PC-9 (cell line): ENCODE results near the gene METTL9.
"Not testable (repeated sequence)": the region's sequence is repeated elsewhere in the genome, so short reads cannot be mapped to it uniquely, and the experiment has no call there.

ENCODE experiments used
- CTCF ChIP-seq: fragments of 200-600 bp; sonication (generic); conservative IDR thresholded peaks from 2 replicates; pipeline ENCODE4 v1.6.1; 2017; ENCODE audit warnings: mixed run types, antibody characterized with exemption, mild to moderate bottlenecking, moderate library complexity
- EZH2 ChIP-seq: fragments of 200-600 bp; sonication (generic); IDR thresholded peaks from 2 replicates; pipeline ENCODE4 v1.8.0; 2017; ENCODE audit warnings: antibody characterized with exemption, low read depth

DNA sequence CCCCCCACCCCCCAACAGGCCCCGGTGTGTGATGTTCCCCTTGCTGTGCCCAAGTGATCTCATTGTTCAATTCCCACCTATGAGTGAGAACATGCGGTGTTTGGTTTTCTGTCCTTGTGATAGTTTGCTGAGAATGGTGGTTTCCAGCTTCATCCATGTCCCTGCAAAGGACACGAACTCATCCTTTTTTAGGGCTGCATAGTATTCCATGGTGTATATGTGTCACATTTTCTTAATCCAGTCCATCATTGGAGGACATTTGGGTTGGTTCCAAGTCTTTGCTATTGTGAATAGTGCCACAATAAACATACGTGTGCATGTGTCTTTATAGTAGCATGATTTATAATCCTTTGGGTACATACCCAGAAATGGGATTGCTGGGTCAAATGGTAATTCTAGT is 91.6 kb downstream of the METTL9 start:
- not testable (repeated sequence) for TF ChIP-seq CTCF, EZH2
